ENCODE data around the gene OR9G4.

DNA sequence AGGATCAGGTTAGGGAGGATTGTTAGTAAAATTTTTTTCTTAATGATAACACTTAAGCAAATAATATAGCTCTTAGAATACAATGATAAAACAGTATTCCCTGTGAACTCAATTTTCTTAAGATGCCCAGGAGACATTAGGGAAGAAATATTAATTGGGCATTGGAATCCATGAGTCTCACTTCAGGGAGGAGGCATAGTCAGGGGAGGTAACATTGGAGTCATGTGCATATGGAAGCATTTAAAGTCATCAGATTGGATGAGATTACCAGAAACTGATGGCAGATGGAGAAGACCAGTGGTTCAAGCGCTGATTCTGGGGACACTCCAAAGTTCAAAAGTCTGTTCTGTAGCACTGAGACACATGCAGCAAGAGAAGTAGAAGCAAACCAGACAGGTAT lies 49.7 kb downstream of the OR9G4 start, which contains the start of gene OR9G1:
- TF ChIP-seq EZH2 (IDR thresholded peaks at IDR 0.05; ENCODE audit: borderline replicate concordance, low read length): no peak
- TF ChIP-seq, protein P1, sequence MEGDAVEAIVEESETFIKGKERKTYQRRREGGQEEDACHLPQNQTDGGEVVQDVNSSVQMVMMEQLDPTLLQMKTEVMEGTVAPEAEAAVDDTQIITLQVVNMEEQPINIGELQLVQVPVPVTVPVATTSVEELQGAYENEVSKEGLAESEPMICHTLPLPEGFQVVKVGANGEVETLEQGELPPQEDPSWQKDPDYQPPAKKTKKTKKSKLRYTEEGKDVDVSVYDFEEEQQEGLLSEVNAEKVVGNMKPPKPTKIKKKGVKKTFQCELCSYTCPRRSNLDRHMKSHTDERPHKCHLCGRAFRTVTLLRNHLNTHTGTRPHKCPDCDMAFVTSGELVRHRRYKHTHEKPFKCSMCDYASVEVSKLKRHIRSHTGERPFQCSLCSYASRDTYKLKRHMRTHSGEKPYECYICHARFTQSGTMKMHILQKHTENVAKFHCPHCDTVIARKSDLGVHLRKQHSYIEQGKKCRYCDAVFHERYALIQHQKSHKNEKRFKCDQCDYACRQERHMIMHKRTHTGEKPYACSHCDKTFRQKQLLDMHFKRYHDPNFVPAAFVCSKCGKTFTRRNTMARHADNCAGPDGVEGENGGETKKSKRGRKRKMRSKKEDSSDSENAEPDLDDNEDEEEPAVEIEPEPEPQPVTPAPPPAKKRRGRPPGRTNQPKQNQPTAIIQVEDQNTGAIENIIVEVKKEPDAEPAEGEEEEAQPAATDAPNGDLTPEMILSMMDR (conservative IDR thresholded peaks at IDR 0.05 in 1 of 2, IDR thresholded peaks at IDR 0.05 in 1 of 2; ENCODE audit: extremely low read depth in 1 of 2, insufficient read depth in 1 of 2, low read depth in 1 of 2, low read length in 2 of 2): no peak

Data from mammary epithelial cell (primary cell).